HepG2 (cell line): ENCODE data around the gene RNF123. TPM values are rescaled to one million over a fixed set of nuclear protein-coding genes. Genes with fewer than 3 reads are reported as not detected.

Experiments used
- ATAC-seq: fragments of 200-7000 bp; cut with Tn5 transposase; 3 replicates; pipeline ENCODE4 v1.9.1; 2020; ENCODE audit warnings: mild to moderate bottlenecking, moderate library complexity
- BruUV-seq: library from RNA; stranded (reverse); fragments of 400-500 nt; replicated peaks from 2 replicates; lab custom pipeline; 2021; lab: Mats Ljungman, UMichigan
- CTCF ChIA-PET: fragments of 300-600 bp; formaldehyde crosslinking; extraction: SDS; loops from one replicate; lab custom pipeline; 2021; ENCODE audit warnings: low total read pairs, inconsistent platforms, low intra/inter-chr PET ratio; lab: Yijun Ruan, JAX
- POLR2A ChIA-PET: fragments of 350-600 bp; sonication (Branson Sonifier 250); formaldehyde crosslinking; loops from one replicate; lab custom pipeline; 2020; ENCODE audit warnings: antibody characterized with exemption, inconsistent platforms; lab: Yijun Ruan, JAX
- DNase-seq: peaks from one replicate; pipeline ENCODE4 v3.0.0-alpha.2; 2015; ENCODE audit warnings: low spot score
- FAIRE-seq: peaks from 3 replicates; lab custom pipeline; 2011; peaks lifted over from hg19 to GRCh38; lab: Jason Lieb, UNC
- H2AFZ ChIP-seq: one replicate; pipeline ENCODE4 v1.6.1; 2011; ENCODE audit warnings: low read length, inconsistent platforms
- H3K27ac ChIP-seq: fragments of 300-600 bp; 3 replicates; pipeline ENCODE4 v1.8.0; 2011; ENCODE audit warnings: mixed run types, mild to moderate bottlenecking, mixed read lengths, low read length, inconsistent platforms; ENCODE audit not compliant: insufficient read depth; ENCODE audit errors: extremely low read length
- H3K27me3 ChIP-seq, 2 experiments: fragments of 200-600 bp in 1 of 2; 2 replicates in 1 of 2; 3 replicates in 1 of 2; pipeline versions ENCODE4 v1.6.0 to v1.8.0; 2011; ENCODE audit warnings: low read length in 2 of 2, mild to moderate bottlenecking in 2 of 2, moderate library complexity in 2 of 2, inconsistent platforms in 1 of 2; ENCODE audit not compliant: insufficient read depth in 2 of 2, control insufficient read depth in 1 of 2
- H3K36me3 ChIP-seq, 2 experiments: fragments of 200-600 bp in 1 of 2; replicated peaks in 1 of 2; 2 replicates in 1 of 2; 3 replicates in 1 of 2; pipeline versions ENCODE4 v1.5.1 to v1.8.0; 2011; ENCODE audit warnings: low read length in 2 of 2, inconsistent platforms in 1 of 2; ENCODE audit not compliant: insufficient read depth in 2 of 2, control insufficient read depth in 1 of 2
- H3K4me1 ChIP-seq: 2 replicates; pipeline ENCODE4 v1.5.1; 2012; ENCODE audit warnings: low read length, inconsistent platforms; ENCODE audit not compliant: insufficient read depth
- H3K4me2 ChIP-seq: 2 replicates; pipeline ENCODE4 v1.6.0; 2011; ENCODE audit warnings: low read depth, low read length, inconsistent platforms
- H3K4me3 ChIP-seq, 3 experiments: fragments of 200-600 bp in 1 of 3; sonication (generic), shearing (Covaris generic) in 1 of 3; replicated peaks in 1 of 3; 2 replicates each; pipeline ENCODE4 v1.5.1; 2011 to 2016; ENCODE audit warnings: low read length in 3 of 3, inconsistent platforms in 2 of 3, low read depth in 2 of 3, mild to moderate bottlenecking in 2 of 3, control low read depth in 1 of 3, mixed read lengths in 1 of 3; ENCODE audit not compliant: insufficient read depth in 1 of 3
- H3K79me2 ChIP-seq: one replicate; pipeline ENCODE4 v1.6.1; 2011; ENCODE audit warnings: low read length, inconsistent platforms; ENCODE audit not compliant: insufficient read depth
- H3K9ac ChIP-seq: 2 replicates; pipeline ENCODE4 v1.6.0; 2011; ENCODE audit warnings: mild to moderate bottlenecking, low read depth, low read length, inconsistent platforms; ENCODE audit not compliant: insufficient read depth
- H3K9me3 ChIP-seq: 2 replicates; pipeline ENCODE4 v1.5.1; 2012; ENCODE audit warnings: mild to moderate bottlenecking, low read length
- H4K20me1 ChIP-seq: 2 replicates; pipeline ENCODE4 v1.6.0; 2011; ENCODE audit warnings: inconsistent platforms, mild to moderate bottlenecking, low read length, moderate library complexity; ENCODE audit not compliant: insufficient read depth
- NKX3-1 ChIP-seq: sonication (generic); formaldehyde crosslinking; IDR thresholded peaks from 2 replicates; pipeline ENCODE4 v1.5.0; 2020; ENCODE audit warnings: missing genetic modification reagents
- RBAK ChIP-seq: sonication (generic); formaldehyde crosslinking; IDR thresholded peaks from 2 replicates; pipeline ENCODE4 v1.5.1; 2020; ENCODE audit warnings: mild to moderate bottlenecking, missing genetic modification reagents
- REL ChIP-seq: sonication (generic); formaldehyde crosslinking; conservative IDR thresholded peaks from 2 replicates; pipeline ENCODE4 v1.8.0; 2022; ENCODE audit warnings: mild to moderate bottlenecking, missing genetic modification reagents, moderate library complexity
- ZNF160 ChIP-seq: sonication (generic); formaldehyde crosslinking; IDR thresholded peaks from 2 replicates; pipeline ENCODE4 v1.8.0; 2022; ENCODE audit warnings: mild to moderate bottlenecking, inconsistent platforms, missing genetic modification reagents
- WGBS: methylation state at CpG from one replicate; pipeline ENCODE4 v1.1.6; 2017; ENCODE audit warnings: low lambda C conversion rate; 5-methylcytosine and 5-hydroxymethylcytosine counted together
- in situ Hi-C: cut with HindIII; loops from 2 replicates; pipeline ENCODE4 v1.10.0; 2017; ENCODE audit warnings: low pct_unique_long_range_greater_than_20kb; ENCODE audit not compliant: extremely low pct_ligation_motif_present
- intact Hi-C: fragments of 100-400 bp; cut with micrococcal nuclease; formaldehyde crosslinking; loops from one replicate; pipeline ENCODE4 v1.10.0; 2022; ENCODE audit not compliant: unreplicated experiment
- polyA plus RNA-seq, 8 experiments: library from polyadenylated mRNA; depleted of rRNA in 3 of 8; stranded (reverse) in 7 of 8; unstranded in 1 of 8; fragments of >200 nt; fragmentation: Illumina TruSeq in 4 of 8; extraction: Trizol in 4 of 8; gene quantifications; 2 replicates each; pipeline versions ENCODE4 v1.2.1 to v1.2.3, GENCODE V29; 2011 to 2016; ENCODE audit warnings: low read depth in 4 of 8, missing spikeins in 1 of 8, mixed read lengths in 1 of 8; ENCODE audit not compliant: insufficient read depth in 1 of 8
- total RNA-seq, 5 experiments: library from RNA; depleted of rRNA; stranded (reverse); fragments of >200 nt; fragmentation: Illumina TruSeq; extraction: Trizol; gene quantifications; 2 replicates each; pipeline ENCODE4 v1.2.3, GENCODE V29; 2016; ENCODE audit warnings: low read depth in 1 of 5
- TF ChIP-seq, protein P1 (sequence below): sonication (generic); formaldehyde crosslinking; IDR thresholded peaks from 2 replicates; pipeline ENCODE4 v1.4.0; 2020; ENCODE audit warnings: missing genetic modification reagents
- TF ChIP-seq, protein P2 (sequence below): sonication (generic); formaldehyde crosslinking; IDR thresholded peaks from 2 replicates; pipeline ENCODE4 v1.8.1; 2023; ENCODE audit warnings: missing genetic modification reagents, inconsistent platforms, borderline replicate concordance

The RNF123 gene
- total and polyA plus RNA-seq, 2 of the 13 experiments (the other 11 are each of a cell fraction or from before 2014, with no cell fraction given) = 29.9 to 82.2 TPM

DNA sequence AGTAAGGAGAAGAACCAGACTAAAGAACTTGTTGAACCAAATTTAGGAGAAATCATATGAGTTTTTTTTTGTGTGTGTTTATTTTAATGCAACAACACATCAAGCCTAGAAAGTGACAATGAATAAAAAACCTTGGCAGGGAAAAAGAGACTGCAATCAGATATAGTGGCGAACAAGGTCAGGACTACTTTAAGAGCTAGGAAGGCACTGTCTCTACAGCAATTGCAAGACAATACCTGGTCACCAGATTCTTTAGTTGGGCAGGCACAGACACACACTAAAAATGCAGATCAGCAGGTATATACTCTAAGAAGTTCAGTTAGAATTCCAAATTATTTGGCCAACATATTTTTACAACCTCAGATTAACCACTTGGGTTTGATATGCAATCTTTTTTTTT lies 65.2 kb downstream of the RNF123 start (continued):
- TF ChIP-seq, protein P1, sequence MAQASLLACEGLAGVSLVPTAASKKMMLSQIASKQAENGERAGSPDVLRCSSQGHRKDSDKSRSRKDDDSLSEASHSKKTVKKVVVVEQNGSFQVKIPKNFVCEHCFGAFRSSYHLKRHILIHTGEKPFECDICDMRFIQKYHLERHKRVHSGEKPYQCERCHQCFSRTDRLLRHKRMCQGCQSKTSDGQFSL (CRISPR knock-in tag) = no peak

DNA sequence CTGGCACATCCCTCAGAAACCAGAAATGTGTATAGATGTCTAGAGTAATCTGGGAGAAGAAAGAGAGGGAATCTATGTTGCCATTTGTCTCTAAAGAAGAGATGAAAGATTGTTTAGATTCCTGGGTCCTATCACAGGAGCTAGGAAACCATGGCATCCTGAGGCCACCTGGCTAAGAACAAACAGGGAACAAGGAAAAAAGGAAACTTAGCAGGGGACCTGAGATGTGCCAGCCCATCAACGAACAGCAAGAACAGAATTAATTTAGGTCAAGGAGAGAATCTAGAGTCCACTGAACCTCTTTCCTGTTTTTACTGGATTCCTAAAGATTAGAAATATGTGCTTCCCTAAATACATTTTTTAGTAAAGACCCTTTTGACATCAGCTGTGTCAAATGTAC lies 66.7 kb downstream of the RNF123 start:
- H3K4me3 ChIP-seq = no peak overlapping the region
- intact Hi-C loops (no loop called here), in situ Hi-C loops (no loop called here)
- no peak for FAIRE-seq
- H3K4me1 ChIP-seq = peaks cover 20% of the 10 kb centered on the region
- no peak overlapping the region for H3K9ac ChIP-seq
- no peak overlapping the region for H2AFZ ChIP-seq
- no peak overlapping the region for H3K4me2 ChIP-seq
- no peak for ATAC-seq
- peaks cover 4% of the 10 kb centered on the region; the same call in 1 of the 2 replicates for H4K20me1 ChIP-seq
- POLR2A ChIA-PET = interaction anchor here (1.3 kb wide), 1 partner anchor 47 kb away, joined by 4 read pairs; the partner anchor contains the start of gene INKA1
- no peak for TF ChIP-seq ZNF160 (CRISPR knock-in tag)
- no peak for TF ChIP-seq NKX3-1
- TF ChIP-seq, protein P2, sequence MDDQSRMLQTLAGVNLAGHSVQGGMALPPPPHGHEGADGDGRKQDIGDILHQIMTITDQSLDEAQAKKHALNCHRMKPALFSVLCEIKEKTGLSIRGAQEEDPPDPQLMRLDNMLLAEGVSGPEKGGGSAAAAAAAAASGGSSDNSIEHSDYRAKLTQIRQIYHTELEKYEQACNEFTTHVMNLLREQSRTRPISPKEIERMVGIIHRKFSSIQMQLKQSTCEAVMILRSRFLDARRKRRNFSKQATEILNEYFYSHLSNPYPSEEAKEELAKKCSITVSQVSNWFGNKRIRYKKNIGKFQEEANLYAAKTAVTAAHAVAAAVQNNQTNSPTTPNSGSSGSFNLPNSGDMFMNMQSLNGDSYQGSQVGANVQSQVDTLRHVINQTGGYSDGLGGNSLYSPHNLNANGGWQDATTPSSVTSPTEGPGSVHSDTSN = no peak
- no peak for TF ChIP-seq REL (CRISPR knock-in tag)
- TF ChIP-seq RBAK (CRISPR knock-in tag) = no peak
- peaks cover 2 to 8% of the 10 kb centered on the region in 2 experiments; a peak in 2 of 5 replicates for H3K36me3 ChIP-seq
- no peak for DNase-seq
- no peak overlapping the region for H3K27ac ChIP-seq
- WGBS = 94% methylated on average over 1 of the region's 1 CpG
- H3K27me3 ChIP-seq = no peaks in the 10 kb centered on the region
- CTCF ChIA-PET = no interaction called here
- no peaks in the 10 kb centered on the region for H3K9me3 ChIP-seq
- no TSS peak for BruUV-seq
- H3K79me2 ChIP-seq = peaks cover 69% of the 10 kb centered on the region
